Stimulated activated naive CD4-positive, alpha-beta T cell (primary cell): ENCODE results near the gene SORCS2.

ENCODE experiments used
- DNase-seq, 6 experiments: peaks; one replicate each; lab custom pipeline; 2025; lab: John Stamatoyannopoulos, UW

The SORCS2 gene

DNA sequence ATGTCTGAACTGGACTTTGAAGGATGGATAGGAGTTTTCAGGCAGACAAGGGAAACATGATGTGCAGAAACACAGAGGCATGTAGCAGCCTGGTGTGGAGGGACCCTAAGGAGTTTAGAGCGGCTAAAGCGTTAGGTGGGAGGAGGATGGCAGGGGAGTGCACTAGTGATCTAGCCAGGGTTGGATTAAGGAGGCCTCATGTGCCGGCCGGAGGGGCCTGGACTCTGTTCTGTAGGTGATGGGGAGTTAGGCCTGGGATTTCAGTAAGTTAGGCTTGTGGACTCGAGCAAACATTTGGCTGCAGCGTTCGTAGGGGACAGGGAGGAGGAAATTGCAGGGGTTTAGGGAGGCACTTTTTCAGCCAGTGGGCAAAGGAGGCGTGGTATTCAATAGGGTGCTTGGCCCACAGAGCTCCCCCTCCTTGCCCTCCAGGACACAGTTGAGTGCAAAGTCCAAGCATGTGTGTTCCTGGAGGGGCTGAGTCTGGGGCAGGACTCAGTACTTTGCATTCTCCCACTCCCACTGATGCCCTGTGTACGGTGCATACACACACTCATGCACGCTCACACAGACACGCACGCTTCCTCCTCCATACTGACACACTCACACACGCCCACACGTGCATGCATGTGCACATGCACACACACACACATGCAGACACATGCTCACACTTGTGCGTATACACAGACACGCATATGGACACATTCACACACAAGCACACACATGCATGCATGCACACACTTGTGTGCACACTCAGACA, 223.8 kb downstream of the SORCS2 start:
- DNase-seq, result no peak

DNA sequence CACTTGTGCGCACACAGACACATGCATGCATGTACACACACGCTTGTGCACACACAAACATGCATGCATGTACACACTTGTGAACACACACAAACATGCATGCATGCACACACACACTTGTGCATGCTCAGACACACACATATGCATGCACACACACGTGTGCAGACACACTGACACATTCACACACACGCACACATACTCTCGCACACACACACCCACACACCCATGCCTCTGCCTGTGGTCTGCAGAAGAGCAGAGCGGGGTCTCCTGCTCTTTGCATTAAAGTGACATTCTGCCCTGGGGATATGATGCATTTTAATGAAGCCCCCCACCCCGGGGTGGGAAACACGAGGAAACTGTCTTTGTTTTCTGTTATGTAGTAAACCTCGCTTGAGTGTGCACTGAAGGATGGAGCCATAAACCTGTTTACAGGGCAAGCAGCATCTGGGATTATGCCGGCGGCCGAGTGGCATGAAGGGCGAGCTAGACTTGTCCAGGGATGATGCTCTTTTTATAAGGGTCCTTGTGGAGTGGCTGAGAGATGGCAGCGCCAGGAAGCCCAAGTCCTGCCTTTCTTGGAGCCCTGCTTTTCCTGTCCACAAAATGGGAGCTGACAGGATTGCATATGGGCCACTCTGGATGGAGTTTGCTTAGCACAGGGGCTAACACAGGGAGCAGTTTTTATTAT, 224.6 kb downstream of the SORCS2 start:
- DNase-seq, result no peak

DNA sequence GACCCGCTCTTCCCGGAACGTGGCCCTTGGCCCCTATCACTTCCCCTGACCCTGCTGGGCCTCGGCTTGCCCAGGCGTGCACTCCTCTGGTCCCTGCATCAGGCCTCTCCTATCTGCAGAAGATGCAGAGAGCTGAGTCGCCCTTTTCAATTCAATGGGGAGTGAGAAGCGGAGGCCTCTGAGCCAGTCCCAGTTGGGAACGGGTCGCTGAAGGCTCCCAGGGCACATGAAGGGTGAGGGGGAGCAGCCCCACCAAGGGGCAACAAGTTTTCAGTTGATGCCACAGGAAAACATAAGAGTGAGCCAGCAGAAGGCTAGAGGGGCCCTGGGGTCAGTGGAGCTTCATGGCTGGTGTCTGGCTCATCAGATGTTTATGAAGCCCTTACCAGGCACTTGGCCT, 225.3 kb downstream of the SORCS2 start:
- no peak for DNase-seq

DNA sequence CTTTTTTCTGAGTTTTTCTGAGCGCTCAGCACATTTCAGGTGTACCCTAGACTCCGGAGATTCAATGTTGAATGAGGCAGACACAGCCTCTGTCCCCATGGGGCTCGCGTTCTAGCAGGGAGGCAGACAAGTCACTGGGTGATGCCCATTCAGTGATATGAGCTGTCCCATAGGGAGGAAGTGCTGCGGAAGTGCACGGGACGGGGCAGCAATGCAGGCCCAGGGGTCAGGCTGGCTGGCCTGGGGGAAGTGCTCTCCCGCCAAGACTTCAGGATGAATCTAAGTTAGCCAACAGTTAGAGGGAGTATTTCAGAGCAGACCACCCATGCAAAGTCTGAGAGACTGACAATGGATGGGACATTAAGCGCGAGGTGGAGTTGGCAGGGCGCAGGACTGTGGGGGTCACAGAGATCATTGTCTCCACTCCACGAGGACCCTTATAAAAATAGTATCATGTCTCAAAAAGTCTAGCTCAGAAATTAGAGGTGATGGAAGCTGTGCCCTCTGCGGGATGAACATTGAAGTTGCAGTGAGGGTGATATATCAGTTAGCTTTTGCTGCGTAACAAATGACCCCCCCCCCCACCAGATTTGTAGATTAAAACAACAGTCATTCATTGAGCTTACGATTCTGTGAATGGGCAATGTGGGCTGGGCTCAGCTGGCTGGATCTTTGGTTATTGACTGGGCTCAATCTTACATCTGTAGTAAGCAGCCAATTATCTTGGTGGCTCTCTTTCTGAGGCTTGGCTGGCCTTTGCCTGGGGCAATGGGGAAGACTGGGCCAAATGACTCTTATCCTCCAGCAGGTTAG, 226.0 kb downstream of the SORCS2 start:
- no peak for DNase-seq

DNA sequence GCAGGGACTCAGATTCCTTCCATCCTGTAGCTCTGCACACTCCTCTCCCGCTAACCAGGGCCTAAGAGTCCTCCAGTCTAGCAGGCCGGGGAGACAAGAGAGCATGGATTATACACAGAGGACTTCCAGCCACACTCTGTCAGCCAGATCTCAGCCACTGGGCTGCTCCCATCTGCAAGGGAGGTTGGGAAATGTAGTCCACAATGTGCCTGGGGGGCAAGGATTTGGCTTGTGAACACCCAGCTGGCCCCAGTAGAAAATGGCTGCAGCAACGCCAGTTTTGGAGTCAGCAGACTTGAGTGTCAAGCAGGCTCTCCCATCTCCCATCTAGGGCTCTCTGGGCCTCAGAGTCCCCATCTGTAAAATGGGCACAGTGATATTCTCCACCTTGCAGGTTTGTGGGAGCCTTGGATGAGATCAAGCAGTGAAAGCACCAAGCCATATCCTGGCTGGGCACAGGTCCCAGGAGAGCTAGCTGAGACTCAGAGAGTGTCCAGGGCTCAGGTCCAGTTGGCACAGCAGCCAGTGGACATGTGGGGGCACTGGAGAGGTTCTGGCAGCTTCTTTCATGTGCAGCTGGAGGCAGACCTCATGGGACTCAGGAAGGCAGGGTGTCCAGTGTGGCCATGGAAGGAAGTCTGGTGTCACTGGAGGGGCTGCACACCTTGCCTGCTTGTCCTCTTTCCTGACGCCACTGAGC, 227.8 kb downstream of the SORCS2 start:
- DNase-seq, result no peak

DNA sequence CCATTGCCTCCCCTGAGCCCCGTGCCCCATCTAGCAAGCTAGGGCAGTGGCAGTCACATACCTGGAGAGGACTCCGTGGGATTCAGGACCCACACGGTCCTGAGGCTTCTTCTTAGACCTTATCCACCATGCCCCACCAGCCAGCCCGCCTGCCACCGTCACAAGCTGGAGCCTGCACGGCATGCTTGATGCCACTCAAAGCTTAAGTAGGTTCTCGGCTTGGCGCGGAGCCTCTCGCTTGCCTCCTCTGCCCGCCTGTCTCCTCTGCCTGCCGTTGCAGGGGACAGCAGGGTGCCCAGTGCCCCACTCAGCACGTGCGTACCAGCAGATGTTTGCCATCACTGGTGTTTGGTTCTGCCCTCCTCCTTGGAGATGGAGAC, 228.3 kb downstream of the SORCS2 start:
- no peak for DNase-seq

DNA sequence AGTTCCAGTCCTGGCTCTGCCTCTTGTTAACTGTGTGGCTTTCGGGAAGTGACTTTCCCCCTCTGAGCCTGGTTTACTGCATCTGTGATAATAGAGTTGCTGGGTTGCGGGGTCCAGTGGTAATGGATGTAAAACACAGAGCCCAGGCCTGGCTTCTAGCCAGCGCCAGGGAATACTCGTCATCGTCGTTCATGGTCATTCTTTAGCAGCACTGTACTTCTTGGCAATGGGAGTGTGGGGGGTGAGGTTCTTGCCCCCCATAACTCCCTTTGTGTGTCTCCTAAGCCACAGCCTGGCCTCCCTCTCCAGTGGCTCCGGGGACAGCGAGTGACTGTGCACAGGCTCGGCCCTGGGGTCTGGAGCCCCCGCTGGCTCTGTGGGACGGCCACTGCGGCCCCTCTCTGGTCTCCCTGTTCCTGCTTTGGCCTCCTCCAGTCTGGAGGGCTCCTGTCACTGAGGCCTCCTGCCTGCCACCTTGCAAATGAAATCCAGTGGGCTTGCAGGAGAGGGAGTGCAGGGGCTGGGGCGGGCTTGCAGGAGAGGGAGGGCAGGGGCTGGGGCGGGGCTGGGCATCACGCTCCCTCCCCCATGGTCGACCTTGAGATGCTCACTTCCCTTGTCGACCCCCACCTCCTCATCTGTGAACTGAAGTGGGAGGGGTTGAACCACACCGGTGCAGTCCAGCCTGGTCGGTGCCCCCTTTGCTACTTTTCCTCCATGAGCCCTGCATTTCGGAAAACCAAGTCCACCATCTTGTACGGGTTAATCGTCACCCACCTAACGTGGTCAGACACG, 229.2 kb downstream of the SORCS2 start:
- DNase-seq, result no peak

DNA sequence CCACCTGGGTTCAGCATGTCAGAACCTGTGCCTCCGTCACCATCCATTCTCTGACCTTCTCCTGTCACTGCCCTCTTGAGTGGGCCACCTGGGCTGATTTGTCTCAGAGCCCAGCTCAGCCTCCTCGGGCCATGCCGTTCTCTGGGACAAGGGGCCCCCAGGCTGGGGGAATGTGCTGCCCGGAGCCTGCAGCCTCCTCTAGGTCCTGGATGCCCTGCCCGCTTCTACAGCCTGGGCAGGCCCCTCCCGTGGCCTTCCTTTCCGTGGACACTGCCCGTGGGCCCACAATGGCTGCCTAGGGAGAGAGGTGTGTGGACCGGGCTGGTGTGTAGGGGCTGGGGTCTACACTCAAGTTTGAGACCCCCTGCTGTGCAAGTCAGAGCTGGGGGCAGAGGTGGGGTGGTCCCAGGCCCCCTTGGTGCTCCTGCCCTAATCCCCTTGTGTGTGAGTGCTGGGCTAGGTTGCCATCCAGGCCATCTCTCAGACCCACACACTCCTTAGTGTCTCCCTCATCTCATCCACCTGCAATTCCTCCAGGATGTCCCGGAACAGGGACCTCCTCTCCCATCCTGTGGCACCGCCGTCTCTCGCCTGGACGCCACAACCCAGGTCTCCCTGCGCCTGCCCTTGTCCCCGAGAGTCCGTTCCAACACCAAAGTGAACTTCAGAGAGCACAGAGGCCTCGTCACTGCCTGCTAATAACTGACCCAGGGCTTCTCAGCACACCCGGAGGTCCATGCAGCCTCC, 230.0 kb downstream of the SORCS2 start:
- no peak for DNase-seq

DNA sequence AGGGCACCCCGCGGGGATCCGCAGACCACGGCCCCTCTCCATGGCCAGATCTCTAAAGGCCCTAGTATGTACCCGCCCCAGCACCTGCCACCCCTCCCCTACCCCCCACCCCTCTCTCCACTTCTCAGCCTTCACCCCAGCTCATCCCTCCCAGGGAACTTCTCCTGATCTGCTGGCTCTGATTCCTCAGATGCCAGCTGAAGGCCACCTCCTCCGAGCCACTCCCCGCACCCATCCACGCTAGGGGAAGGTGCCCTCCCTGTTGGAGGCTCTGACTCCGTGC, 230.5 kb downstream of the SORCS2 start:
- no peak for DNase-seq

DNA sequence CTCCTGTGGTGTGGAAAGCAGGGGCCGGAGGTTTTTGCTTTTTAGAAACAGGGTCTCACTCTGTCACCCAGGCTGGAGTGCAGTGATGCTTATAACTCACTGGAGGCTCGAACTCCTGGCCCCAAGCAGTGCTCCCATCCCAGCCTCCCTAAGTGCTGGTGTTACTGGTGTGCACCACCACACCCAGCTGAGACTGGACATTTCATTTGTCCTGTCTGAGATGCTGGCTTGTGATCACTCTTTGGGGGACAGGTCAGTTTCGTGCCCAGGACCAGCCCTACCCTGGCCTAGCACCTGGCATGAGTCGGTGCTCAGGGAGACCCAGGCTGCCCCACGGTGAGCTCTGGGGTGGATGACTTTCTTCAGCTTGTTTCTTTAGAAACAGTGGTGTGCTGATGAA, 231.1 kb downstream of the SORCS2 start:
- DNase-seq, result no peak

DNA sequence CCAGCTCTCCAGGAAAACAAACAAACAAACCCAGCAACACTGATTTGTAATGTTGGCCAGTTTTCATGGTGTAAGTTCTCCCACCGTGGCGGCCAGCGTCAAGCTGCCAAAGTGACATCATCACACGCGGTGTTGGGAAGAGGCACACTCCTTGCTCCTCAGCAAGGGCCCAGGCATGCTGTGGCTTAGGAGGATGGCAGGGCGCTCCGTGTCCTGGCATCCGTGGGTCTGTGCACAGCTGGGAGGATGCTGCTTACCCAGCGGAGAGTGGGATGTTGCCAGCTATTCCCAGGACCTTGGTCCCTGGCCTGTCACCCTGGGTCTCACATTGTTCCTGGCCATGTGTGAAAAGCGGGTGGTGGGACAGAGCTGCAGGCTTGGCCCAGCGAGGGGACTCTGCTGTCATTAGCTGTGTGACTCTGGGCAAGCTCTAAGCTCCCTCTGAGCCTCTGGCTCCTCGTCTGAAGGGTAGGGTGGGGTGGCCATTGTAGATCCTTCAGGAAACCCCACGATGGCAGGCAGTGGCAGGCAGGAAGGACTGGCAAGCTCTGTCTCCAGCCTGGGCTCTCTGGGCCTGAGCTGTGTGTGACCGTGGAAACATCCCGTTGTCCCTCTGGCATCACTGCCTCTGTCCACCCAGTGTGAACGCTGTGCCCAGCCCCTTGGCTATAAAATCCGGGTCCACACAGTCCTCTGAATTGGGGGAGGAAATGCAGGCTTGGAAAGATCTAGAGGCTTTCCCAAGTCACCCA, 231.6 kb downstream of the SORCS2 start:
- DNase-seq, result no peak

DNA sequence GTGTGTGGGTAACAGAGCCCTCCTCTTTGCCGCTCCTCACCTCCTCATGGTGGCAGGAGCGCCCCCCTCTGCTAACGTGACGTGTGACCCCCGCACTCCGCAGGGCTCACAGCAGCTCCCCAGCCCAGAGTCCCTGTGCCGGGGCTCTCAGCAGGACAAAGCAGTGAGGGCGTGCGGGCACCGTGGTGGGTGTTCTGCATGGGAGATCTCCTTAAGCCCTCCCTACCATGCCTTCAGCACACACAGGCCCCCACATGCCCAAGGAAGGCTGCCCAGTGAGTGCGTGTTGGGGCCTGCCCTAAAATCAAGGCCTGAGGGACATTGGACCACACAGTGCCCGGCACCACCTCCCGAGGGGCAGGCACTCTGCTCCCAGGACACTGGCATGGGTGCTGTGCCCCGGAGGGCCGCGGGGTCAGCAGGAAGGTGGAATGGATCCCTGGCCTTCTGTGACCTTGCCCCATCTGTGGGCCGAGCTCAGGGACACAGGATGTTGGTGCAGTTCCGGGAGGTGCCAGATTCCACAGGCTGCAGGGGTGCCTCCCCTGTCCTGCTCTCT, 232.3 kb downstream of the SORCS2 start:
- no peak for DNase-seq

DNA sequence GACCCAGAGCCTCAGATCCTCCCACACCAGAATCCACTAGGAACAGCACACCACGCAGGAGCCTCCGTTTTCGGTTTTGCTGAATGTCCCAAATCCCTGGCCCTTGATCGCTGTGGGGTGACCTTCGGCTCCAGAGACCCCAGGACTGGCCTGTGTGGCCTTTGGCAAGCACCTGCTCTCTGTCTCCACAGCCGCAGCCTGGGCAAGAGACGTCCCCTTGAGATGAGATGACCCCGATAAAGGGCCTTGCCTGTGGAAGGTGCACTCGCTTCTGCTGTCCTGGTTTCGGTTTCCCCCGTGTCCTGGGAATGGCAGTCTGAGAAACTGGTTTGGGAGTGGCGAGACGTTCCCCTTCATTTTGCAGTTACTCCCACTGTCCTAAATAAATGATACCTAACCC, 232.8 kb downstream of the SORCS2 start:
- no peak for DNase-seq

DNA sequence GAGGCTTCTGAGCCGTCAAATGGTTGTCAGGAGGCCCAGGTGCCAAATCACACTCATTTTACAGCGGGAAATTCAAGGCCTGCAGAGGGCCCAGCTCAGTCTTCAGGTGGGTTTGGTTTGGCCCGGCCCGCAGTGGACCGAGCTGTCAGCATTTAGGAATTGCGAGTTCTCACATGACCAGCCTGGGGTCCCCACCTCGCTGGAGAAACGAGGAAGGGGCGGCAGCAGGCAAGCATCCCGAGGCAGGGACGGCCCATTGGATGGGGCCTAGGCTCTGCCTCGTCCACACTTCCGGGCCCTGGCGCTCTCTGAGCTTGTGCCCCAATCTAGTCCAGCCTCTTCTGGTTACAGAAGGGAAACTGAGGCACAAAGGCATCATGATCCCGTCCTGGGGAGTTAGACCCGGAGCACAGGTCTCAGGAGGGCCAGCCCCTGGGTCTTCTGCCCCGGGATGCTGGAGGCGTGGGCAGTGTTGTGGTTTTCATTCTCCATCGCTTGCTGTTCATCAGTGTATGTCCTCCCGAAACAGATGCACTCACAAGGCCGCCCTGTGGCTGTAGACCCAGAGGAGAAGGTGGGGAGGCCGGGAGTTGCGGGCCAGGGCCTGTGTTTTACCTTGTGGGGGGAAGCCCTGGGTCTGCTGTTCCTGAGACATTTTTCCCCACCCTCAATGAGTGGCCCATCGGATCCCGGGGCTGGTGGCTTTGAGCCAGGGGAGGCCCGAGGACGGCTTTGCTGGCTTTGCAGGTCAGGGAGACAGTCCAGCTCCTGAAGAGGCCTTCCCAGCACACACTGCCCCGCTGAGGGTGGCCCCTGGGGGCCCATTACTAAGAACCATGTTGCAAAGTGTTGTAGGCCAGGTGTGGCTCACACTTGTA, 233.5 kb downstream of the SORCS2 start:
- no peak for DNase-seq

DNA sequence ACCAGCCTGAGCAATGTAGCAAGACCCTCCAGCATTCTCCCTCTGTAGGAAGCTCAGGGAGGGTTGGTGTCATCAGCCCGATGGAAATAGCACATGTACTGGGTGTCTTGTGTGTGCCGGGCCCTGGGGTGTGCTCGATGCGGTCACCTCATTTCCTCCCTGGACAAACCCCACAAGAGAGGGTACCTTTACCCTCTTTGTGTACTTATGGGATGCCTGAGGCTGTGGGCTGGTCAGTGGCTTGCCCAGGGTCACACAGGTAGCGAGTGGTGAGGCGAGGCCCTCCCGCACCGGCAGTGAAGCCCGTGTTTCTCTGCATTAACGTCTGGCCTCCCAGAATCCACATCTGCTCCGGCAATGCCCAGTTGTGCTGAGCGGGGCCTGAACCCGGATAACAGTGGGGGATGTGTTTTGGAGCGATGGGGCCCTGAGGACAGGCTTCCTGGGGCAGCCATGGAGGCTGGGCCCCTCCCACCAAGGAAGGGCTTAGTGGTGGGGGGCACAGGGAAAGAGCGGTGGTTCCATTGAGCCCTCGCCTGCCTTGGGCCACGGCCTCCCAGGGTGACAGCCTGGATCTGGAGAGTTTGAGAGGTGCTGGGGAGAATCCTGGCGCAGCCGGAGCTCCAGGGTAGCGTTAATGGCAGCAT, 234.3 kb downstream of the SORCS2 start:
- DNase-seq, result no peak

DNA sequence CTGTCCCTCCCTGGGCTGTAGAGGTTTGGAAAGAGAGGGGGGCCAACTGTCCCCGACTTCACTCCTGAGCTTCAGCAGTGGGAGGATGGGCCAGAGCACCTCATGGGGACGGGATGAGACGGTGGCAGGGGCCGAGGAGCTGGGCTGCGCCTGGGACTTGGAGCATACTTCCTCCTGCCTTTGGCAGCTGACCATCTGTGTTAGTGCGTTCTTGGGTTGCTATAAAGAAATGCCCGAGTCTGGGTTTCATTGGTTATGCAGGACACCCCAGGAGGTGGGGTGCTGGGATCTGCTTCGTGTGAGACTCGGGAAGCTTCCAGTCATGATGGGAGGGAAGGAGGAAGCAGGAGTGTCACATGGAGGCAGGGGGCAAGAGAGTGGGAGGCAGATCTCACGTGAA, 235.0 kb downstream of the SORCS2 start:
- DNase-seq, result no peak

DNA sequence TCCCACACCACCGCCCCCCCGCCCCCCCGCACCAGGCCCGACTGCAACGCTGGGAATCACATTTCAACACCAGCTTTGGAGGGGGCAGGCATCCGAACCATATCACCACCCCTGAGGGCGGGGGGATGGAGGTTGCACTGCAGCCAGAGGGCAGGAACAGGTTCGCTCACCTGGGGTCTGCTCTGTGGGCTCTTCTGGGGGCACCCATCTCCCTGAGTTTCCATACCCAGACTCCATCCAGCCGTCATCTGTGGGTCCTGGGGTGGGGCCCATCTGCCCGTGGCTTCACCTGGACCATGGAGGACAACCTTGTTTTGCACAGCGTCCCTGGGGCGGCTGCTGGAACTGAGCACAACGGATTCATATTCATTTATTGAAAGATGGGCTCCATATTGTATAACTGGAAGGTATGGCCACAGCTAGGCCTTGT, 235.5 kb downstream of the SORCS2 start:
- no peak for DNase-seq
